K562 (cell line): ENCODE measurements around the gene BCORL1. TPM values are rescaled to one million over a fixed set of nuclear protein-coding genes. Genes with fewer than 3 reads are reported as not detected.
A peak's percentile ranks its signal among the peaks of the same experiment; 100 is the strongest.

ENCODE experiments used
- ARID1B ChIP-seq: fragments of 450-650 bp; IDR thresholded peaks from 2 replicates; pipeline ENCODE4 v1.6.1; 2016; ENCODE audit warnings: antibody characterized with exemption, mild to moderate bottlenecking, inconsistent platforms
- ARID3A ChIP-seq: IDR thresholded peaks from 2 replicates; pipeline ENCODE4 v1.6.1; 2012; ENCODE audit warnings: low read depth, low read length, improper control_type of control experiment, borderline replicate concordance
- C11orf30 ChIP-seq: fragments of 450-650 bp; IDR thresholded peaks from 2 replicates; pipeline ENCODE4 v1.6.1; 2016; ENCODE audit warnings: low read depth, mild to moderate bottlenecking
- CBFA2T2 ChIP-seq: fragments of 450-650 bp; conservative IDR thresholded peaks from 2 replicates; pipeline ENCODE4 v1.6.1; 2017; ENCODE audit warnings: mild to moderate bottlenecking
- CBX3 ChIP-seq, 2 experiments: IDR thresholded peaks; 1 replicate in 1 of 2; 2 replicates in 1 of 2; pipeline ENCODE4 v1.6.1; 2012; ENCODE audit warnings: inconsistent platforms in 2 of 2, low read length in 2 of 2, borderline replicate concordance in 1 of 2, control low read depth in 1 of 2
- EP300 ChIP-seq: IDR thresholded peaks from 2 replicates; pipeline ENCODE4 v1.6.1; 2012; ENCODE audit warnings: low read length, improper control_type of control experiment
- FOXK2 ChIP-seq, 2 experiments: fragments of 450-650 bp; IDR thresholded peaks in 1 of 2; conservative IDR thresholded peaks in 1 of 2; 2 replicates each; pipeline ENCODE4 v1.6.1; 2016; ENCODE audit warnings: low read depth in 2 of 2, mild to moderate bottlenecking in 1 of 2
- JUND ChIP-seq, 2 experiments: IDR thresholded peaks; 2 replicates in 1 of 2; 3 replicates in 1 of 2; pipeline ENCODE4 v1.6.1; 2011; ENCODE audit warnings: borderline replicate concordance in 2 of 2, low read depth in 2 of 2, low read length in 2 of 2, improper control_type of control experiment in 1 of 2, missing biosample characterization in 1 of 2, missing genetic modification characterization in 1 of 2, missing genetic modification reagents in 1 of 2
- KDM1A ChIP-seq, 2 experiments: fragments of 450-650 bp; IDR thresholded peaks; 2 replicates each; pipeline ENCODE4 v1.6.1; 2016; ENCODE audit warnings: mild to moderate bottlenecking in 2 of 2
- MAFF ChIP-seq: IDR thresholded peaks from 2 replicates; pipeline ENCODE4 v1.6.1; 2012; ENCODE audit warnings: low read length, improper control_type of control experiment
- MAFK ChIP-seq: IDR thresholded peaks from 2 replicates; pipeline ENCODE4 v1.6.1; 2011; ENCODE audit warnings: low read length, improper control_type of control experiment
- MEIS2 ChIP-seq: fragments of 450-650 bp; IDR thresholded peaks from 2 replicates; pipeline ENCODE4 v1.6.1; 2014; ENCODE audit warnings: mild to moderate bottlenecking; ENCODE audit not compliant: partially characterized antibody
- NCOA2 ChIP-seq, 2 experiments: fragments of 450-650 bp; IDR thresholded peaks; 2 replicates each; pipeline ENCODE4 v1.6.1; 2018; ENCODE audit warnings: mild to moderate bottlenecking in 2 of 2, moderate library complexity in 1 of 2; ENCODE audit not compliant: partially characterized antibody in 2 of 2
- RCOR1 ChIP-seq, 2 experiments: IDR thresholded peaks; 2 replicates each; pipeline ENCODE4 v1.6.1; 2012; ENCODE audit warnings: low read depth in 2 of 2, low read length in 2 of 2, borderline replicate concordance in 1 of 2, improper control_type of control experiment in 1 of 2
- TCF3 ChIP-seq: sonication (generic); formaldehyde crosslinking; IDR thresholded peaks from 2 replicates; pipeline ENCODE4 v1.4.0; 2020; ENCODE audit warnings: mild to moderate bottlenecking, missing genetic modification reagents
- TEAD4 ChIP-seq, 2 experiments: sonication (generic) in 1 of 2; formaldehyde crosslinking in 1 of 2; IDR thresholded peaks; 2 replicates each; pipeline versions ENCODE4 v1.6.1 to v1.8.0; 2012 to 2022; ENCODE audit warnings: borderline replicate concordance in 1 of 2, inconsistent platforms in 1 of 2, low read length in 1 of 2, mild to moderate bottlenecking in 1 of 2, missing genetic modification reagents in 1 of 2
- ZBTB34 ChIP-seq: fragments of 250-450 bp; sonication (Bioruptor Pico); IDR thresholded peaks from 2 replicates; pipeline ENCODE4 v1.8.0; 2021; ENCODE audit warnings: mild to moderate bottlenecking, moderate library complexity
- ZNF347 ChIP-seq: fragments of 450-650 bp; formaldehyde crosslinking; IDR thresholded peaks from 2 replicates; pipeline ENCODE4 v1.4.0; 2020; ENCODE audit warnings: low read depth, mild to moderate bottlenecking, moderate library complexity
- ZNF644 ChIP-seq: fragments of 200-800 bp; sonication (Bioruptor generic); IDR thresholded peaks from 2 replicates; pipeline ENCODE4 v1.6.1; 2016; ENCODE audit warnings: low read depth, missing genetic modification characterization, missing compliant biosample characterization
- ZNF740 ChIP-seq, 3 experiments: fragments of 200-800 bp in 1 of 3; sonication (Bioruptor generic) in 1 of 3; sonication (generic) in 1 of 3; formaldehyde crosslinking in 1 of 3; IDR thresholded peaks; 2 replicates each; pipeline versions ENCODE4 v1.6.1 to v1.8.0; 2016 to 2022; ENCODE audit warnings: mild to moderate bottlenecking in 2 of 3, missing compliant biosample characterization in 2 of 3, missing genetic modification characterization in 2 of 3, missing genetic modification reagents in 1 of 3
- polyA plus RNA-seq, 8 experiments: library from polyadenylated mRNA; depleted of rRNA in 4 of 8; stranded (reverse) in 5 of 8; unstranded in 3 of 8; fragments of >200 nt; fragmentation: Nextera tagmentation in 2 of 8; fragmentation: Illumina TruSeq in 1 of 8; extraction: Ambion mirVana in 2 of 8; extraction: Trizol in 1 of 8; gene quantifications; 2 replicates each; pipeline versions ENCODE4 v1.2.1 to v1.2.3, GENCODE V29; 2011 to 2014; ENCODE audit warnings: inconsistent platforms in 1 of 8, missing spikeins in 1 of 8
- total RNA-seq, 7 experiments: library from RNA; depleted of rRNA in 6 of 7; stranded (reverse); fragments of >200 nt in 6 of 7; fragmentation: Illumina TruSeq in 2 of 7; extraction: Trizol in 2 of 7; gene quantifications; 2 replicates each; pipeline versions ENCODE4 v1.2.1 to v1.2.3, GENCODE V29; 2011 to 2021; ENCODE audit warnings: low replicate concordance in 1 of 7

The BCORL1 gene
- total and polyA plus RNA-seq, 9 of the 15 experiments (the other 6 are each of a cell fraction or from before 2014, with no cell fraction given): 0.48 to 29.6 (median 2.1) TPM

- peak; percentile 79 for TF ChIP-seq ZNF740 (CRISPR knock-in tag; IDR thresholded peaks at IDR 0.05)
- peak in 1 of 2 experiments; percentile 80; a peak in 2 of 4 replicates for TF ChIP-seq ZNF740 (tag; IDR thresholded peaks at IDR 0.05)
- peak in 1 of 2 experiments; percentile 58; a peak in 1 of 4 replicates for TF ChIP-seq RCOR1 (IDR thresholded peaks at IDR 0.05; ENCODE audit: borderline replicate concordance in 1 of 2, low read depth in 2 of 2, low read length in 2 of 2)
- no peak for TF ChIP-seq ZBTB34 (CRISPR knock-in tag)
- TF ChIP-seq JUND (IDR thresholded peaks at IDR 0.05; ENCODE audit: borderline replicate concordance, low read depth, low read length): 0 out of 2 replicates have a peak, but pooled peaks have one; percentile 7
- TF ChIP-seq JUND (tag; IDR thresholded peaks at IDR 0.05; ENCODE audit: borderline replicate concordance, low read depth, low read length): no peak
- TF ChIP-seq ZNF644 (tag): no peak
- peak; percentile 44; the same call in 1 of the 2 replicates for TF ChIP-seq MAFF
- 0 out of 4 replicates have a peak, but pooled peaks of 1 of the 2 experiments have one; percentile 21 for TF ChIP-seq FOXK2 (conservative IDR thresholded peaks at IDR 0.05 in 1 of 2, IDR thresholded peaks at IDR 0.05 in 1 of 2; ENCODE audit: low read depth in 2 of 2)
- peak; percentile 33; the same call in 1 of the 2 replicates for TF ChIP-seq TEAD4 (IDR thresholded peaks at IDR 0.05; ENCODE audit: low read length)
- no peak for TF ChIP-seq TEAD4 (CRISPR knock-in tag; IDR thresholded peaks at IDR 0.05; ENCODE audit: borderline replicate concordance)
- TF ChIP-seq NCOA2 (IDR thresholded peaks at IDR 0.05; ENCODE audit: partially characterized antibody in 2 of 2): peak in 1 of 2 experiments; percentile 94
- peak; percentile 63; the same call in 1 of the 2 replicates for TF ChIP-seq CBFA2T2
- no peak for TF ChIP-seq ZNF347
- peak; percentile 40; the same call in 1 of the 2 replicates for TF ChIP-seq ARID3A
- peak; percentile 13 for TF ChIP-seq MEIS2
- peak; percentile 78 for TF ChIP-seq TCF3 (CRISPR knock-in tag)
- TF ChIP-seq CBX3 (IDR thresholded peaks at IDR 0.05; ENCODE audit: borderline replicate concordance in 1 of 2, low read length in 2 of 2): no peak
- TF ChIP-seq EP300: peak; percentile 46; the same call in 1 of the 2 replicates
- peak; percentile 45 to 68; a peak in 2 of 4 replicates for TF ChIP-seq KDM1A (IDR thresholded peaks at IDR 0.05)
- TF ChIP-seq MAFK: peak; percentile 34; the same call in 1 of the 2 replicates
- TF ChIP-seq C11orf30: peak; percentile 82
- TF ChIP-seq ARID1B: peak; percentile 84
- TF ChIP-seq, all 486 proteins: peak for 28
Observed at GRCh38 chrX:130071611-130072344, 89.3 kb downstream of the BCORL1 start (continued).
